Raji (cell line): Measurements from ENCODE around the gene ARHGAP33.

Source experiments
- POLR2A ChIP-seq: IDR thresholded peaks from 2 replicates; pipeline ENCODE4 v1.6.1; 2011; ENCODE audit warnings: low read depth, low read length, control low read depth; ENCODE audit not compliant: insufficient read depth

The ARHGAP33 gene

GRCh38 chr19:35780058-35780457 is 4.7 kb downstream of the ARHGAP33 start:
- TF ChIP-seq POLR2A, result no peak

GRCh38 chr19:35780717-35781116 is 5.4 kb downstream of the ARHGAP33 start:
- no peak for TF ChIP-seq POLR2A

GRCh38 chr19:35781650-35782049 is 6.3 kb downstream of the ARHGAP33 start:
- no peak for TF ChIP-seq POLR2A

GRCh38 chr19:35782589-35782988 is 7.2 kb downstream of the ARHGAP33 start:
- no peak for TF ChIP-seq POLR2A

GRCh38 chr19:35783469-35784434 is 8.4 kb downstream of the ARHGAP33 start:
- TF ChIP-seq POLR2A, result no peak

- TF ChIP-seq POLR2A, result no peak
These were observed 9.4 kb downstream of the ARHGAP33 start for GRCh38 chr19:35784503-35785338.

GRCh38 chr19:35785339-35785627 is 9.9 kb downstream of the ARHGAP33 start:
- TF ChIP-seq POLR2A, result no peak

GRCh38 chr19:35786299-35787160 is 11.2 kb downstream of the ARHGAP33 start:
- no peak for TF ChIP-seq POLR2A

- no peak for TF ChIP-seq POLR2A
These were observed 11.9 kb downstream of the ARHGAP33 start for GRCh38 chr19:35787227-35787799.

- TF ChIP-seq POLR2A, result no peak
These were observed 13.0 kb downstream of the ARHGAP33 start for GRCh38 chr19:35788205-35788960.

GRCh38 chr19:35789195-35789977 is 14.0 kb downstream of the ARHGAP33 start:
- no peak for TF ChIP-seq POLR2A

- TF ChIP-seq POLR2A, result no peak
These were observed 14.9 kb downstream of the ARHGAP33 start for GRCh38 chr19:35789978-35790944.
